H9 (cell line): ENCODE results near the gene NPHP4. TPM values are rescaled to one million over a fixed set of nuclear protein-coding genes. Genes with fewer than 3 reads are reported as not detected.
A peak's percentile ranks its signal among the peaks of the same experiment; 100 is the strongest.

Source experiments
- DNase-seq: peaks from one replicate; pipeline ENCODE4 v3.0.0-alpha.2; 2017
- H2AFZ ChIP-seq: one replicate; pipeline ENCODE4 v1.6.1; 2013; ENCODE audit warnings: mild to moderate bottlenecking, low read length, control low read depth, moderate library complexity
- H2AK5ac ChIP-seq: 2 replicates; pipeline ENCODE4 v1.6.1; 2013; ENCODE audit warnings: low read length, control low read depth, mixed read lengths; ENCODE audit not compliant: insufficient read length
- H2BK120ac ChIP-seq: one replicate; pipeline ENCODE4 v1.6.1; 2013; ENCODE audit warnings: low read depth, mild to moderate bottlenecking, low read length, control low read depth, inconsistent platforms; ENCODE audit not compliant: poor library complexity, severe bottlenecking
- H2BK12ac ChIP-seq: 2 replicates; pipeline ENCODE4 v1.6.1; 2013; ENCODE audit warnings: low read length, control low read depth, mixed read lengths, low read depth; ENCODE audit not compliant: insufficient read length
- H2BK15ac ChIP-seq: 2 replicates; pipeline ENCODE4 v1.6.1; 2013; ENCODE audit warnings: low read depth, low read length, control low read depth
- H2BK20ac ChIP-seq: one replicate; pipeline ENCODE4 v1.6.1; 2013; ENCODE audit warnings: low read depth, mild to moderate bottlenecking, low read length, control low read depth, inconsistent platforms; ENCODE audit not compliant: poor library complexity, severe bottlenecking
- H2BK5ac ChIP-seq: 2 replicates; pipeline ENCODE4 v1.6.1; 2013; ENCODE audit warnings: low read length, control low read depth, mixed read lengths; ENCODE audit not compliant: insufficient read length
- H3K14ac ChIP-seq: 2 replicates; pipeline ENCODE4 v1.6.1; 2013; ENCODE audit warnings: low read length, control low read depth; ENCODE audit not compliant: insufficient read depth
- H3K18ac ChIP-seq: 2 replicates; pipeline ENCODE4 v1.6.1; 2013; ENCODE audit warnings: low read depth, mild to moderate bottlenecking, mixed read lengths, low read length, control low read depth; ENCODE audit not compliant: insufficient read length
- H3K23ac ChIP-seq: 2 replicates; pipeline ENCODE4 v1.6.1; 2013; ENCODE audit warnings: low read length, control low read depth, mixed read lengths, low read depth; ENCODE audit not compliant: insufficient read length
- H3K23me2 ChIP-seq: 2 replicates; pipeline ENCODE4 v1.6.1; 2013; ENCODE audit warnings: low read depth, mild to moderate bottlenecking, mixed read lengths, low read length, control low read depth; ENCODE audit not compliant: insufficient read length, poor library complexity, severe bottlenecking
- H3K27ac ChIP-seq: 2 replicates; pipeline ENCODE4 v1.5.1; 2013; ENCODE audit warnings: low read length, control low read depth, mixed read lengths, low read depth; ENCODE audit not compliant: insufficient read length
- H3K27me3 ChIP-seq: 2 replicates; pipeline ENCODE4 v1.6.1; 2013; ENCODE audit warnings: low read length, control low read depth, inconsistent platforms; ENCODE audit not compliant: insufficient read depth
- H3K4ac ChIP-seq: 2 replicates; pipeline ENCODE4 v1.6.1; 2013; ENCODE audit warnings: low read depth, mild to moderate bottlenecking, control low read depth, inconsistent platforms, low read length, moderate library complexity
- H3K4me1 ChIP-seq: 2 replicates; pipeline ENCODE4 v1.6.1; 2013; ENCODE audit warnings: low read length, control low read depth, inconsistent platforms; ENCODE audit not compliant: insufficient read depth
- H3K4me2 ChIP-seq: 2 replicates; pipeline ENCODE4 v1.6.1; 2013; ENCODE audit warnings: low read length, control low read depth, mixed read lengths; ENCODE audit not compliant: insufficient read length, insufficient read depth
- H3K56ac ChIP-seq: 2 replicates; pipeline ENCODE4 v1.6.1; 2013; ENCODE audit warnings: low read depth, mild to moderate bottlenecking, mixed read lengths, low read length, control low read depth; ENCODE audit not compliant: insufficient read length
- H3K79me1 ChIP-seq: 2 replicates; pipeline ENCODE4 v1.6.1; 2013; ENCODE audit warnings: low read depth, mild to moderate bottlenecking, moderate library complexity, low read length, control low read depth, inconsistent platforms; ENCODE audit not compliant: insufficient read depth, poor library complexity, severe bottlenecking
- H3K79me2 ChIP-seq: 2 replicates; pipeline ENCODE4 v1.6.1; 2013; ENCODE audit warnings: low read length, control low read depth, inconsistent platforms; ENCODE audit not compliant: insufficient read depth
- H3K9ac ChIP-seq: 2 replicates; pipeline ENCODE4 v1.6.1; 2013; ENCODE audit warnings: low read length, control low read depth, mixed read lengths; ENCODE audit not compliant: insufficient read length; ENCODE audit errors: extremely low read depth
- H3K9me3 ChIP-seq: one replicate; pipeline ENCODE4 v1.6.1; 2013; ENCODE audit warnings: low read depth, low read length, inconsistent platforms; ENCODE audit not compliant: control insufficient read depth
- H3T11ph ChIP-seq: one replicate; pipeline ENCODE4 v1.6.1; 2013; ENCODE audit warnings: mild to moderate bottlenecking, low read length, control low read depth, inconsistent platforms
- H4K20me1 ChIP-seq: one replicate; pipeline ENCODE4 v1.6.1; 2013; ENCODE audit not compliant: control insufficient read depth, insufficient read length, insufficient read depth
- H4K5ac ChIP-seq: 2 replicates; pipeline ENCODE4 v1.6.1; 2013; ENCODE audit warnings: low read depth, mild to moderate bottlenecking, mixed read lengths, low read length, control low read depth; ENCODE audit not compliant: insufficient read length
- H4K8ac ChIP-seq: replicated peaks from 2 replicates; pipeline ENCODE4 v1.6.1; 2013; ENCODE audit warnings: low read length, control low read depth, mixed read lengths, low read depth; ENCODE audit not compliant: insufficient read length
- H4K91ac ChIP-seq: 2 replicates; pipeline ENCODE4 v1.6.1; 2013; ENCODE audit warnings: low read depth, mild to moderate bottlenecking, moderate library complexity, mixed read lengths, low read length, control low read depth; ENCODE audit not compliant: insufficient read length
- H3K27ac Mint-ChIP-seq, 3 experiments: 2 replicates in 2 of 3; 3 replicates in 1 of 3; pipeline ENCODE4 v1.8.0; 2020 to 2021; ENCODE audit warnings: mixed read lengths in 3 of 3, mild to moderate bottlenecking in 1 of 3, moderate library complexity in 1 of 3
- H3K27me3 Mint-ChIP-seq: 2 replicates; pipeline ENCODE4 v1.8.0; 2021; ENCODE audit warnings: low read depth, mild to moderate bottlenecking, moderate library complexity, mixed read lengths
- H3K36me3 Mint-ChIP-seq, 3 experiments: 2 replicates in 2 of 3; 3 replicates in 1 of 3; pipeline ENCODE4 v1.8.0; 2020 to 2021; ENCODE audit warnings: low read depth in 3 of 3, mixed read lengths in 3 of 3; ENCODE audit not compliant: insufficient read depth in 1 of 3
- H3K4me1 Mint-ChIP-seq, 2 experiments: 2 replicates each; pipeline ENCODE4 v1.8.0; 2020; ENCODE audit warnings: mixed read lengths in 2 of 2
- H3K4me3 Mint-ChIP-seq, 2 experiments: 2 replicates in 1 of 2; 3 replicates in 1 of 2; pipeline ENCODE4 v1.8.0; 2020 to 2021; ENCODE audit warnings: mild to moderate bottlenecking in 2 of 2, mixed read lengths in 2 of 2, moderate library complexity in 1 of 2
- H3K9me3 Mint-ChIP-seq, 2 experiments: 2 replicates in 1 of 2; 3 replicates in 1 of 2; pipeline ENCODE4 v1.8.0; 2020; ENCODE audit warnings: mild to moderate bottlenecking in 2 of 2, mixed read lengths in 2 of 2, moderate library complexity in 1 of 2
- WGBS: extraction: QIAGEN DNeasy Blood & Tissue Kit; methylation state at CpG from one replicate; pipeline ENCODE4 v1.1.7; 2013; ENCODE audit warnings: missing lambda C conversion rate, low lambda C conversion rate, mixed read lengths; ENCODE audit not compliant: insufficient read length; ENCODE audit errors: extremely low coverage; 5-methylcytosine and 5-hydroxymethylcytosine counted together
- total RNA-seq: library from RNA; stranded (reverse); gene quantifications from 2 replicates; pipeline ENCODE4 v1.2.1, GENCODE V29; 2021
- TF ChIP-seq, protein P1 (sequence below): fragments of 200-600 bp; sonication (generic); conservative IDR thresholded peaks from 3 replicates; pipeline ENCODE4 v1.8.0; 2021; ENCODE audit warnings: antibody characterized with exemption, mild to moderate bottlenecking

The NPHP4 gene
- total RNA-seq, 1 experiment from 2014 or later, result 17.6 TPM

DNA sequence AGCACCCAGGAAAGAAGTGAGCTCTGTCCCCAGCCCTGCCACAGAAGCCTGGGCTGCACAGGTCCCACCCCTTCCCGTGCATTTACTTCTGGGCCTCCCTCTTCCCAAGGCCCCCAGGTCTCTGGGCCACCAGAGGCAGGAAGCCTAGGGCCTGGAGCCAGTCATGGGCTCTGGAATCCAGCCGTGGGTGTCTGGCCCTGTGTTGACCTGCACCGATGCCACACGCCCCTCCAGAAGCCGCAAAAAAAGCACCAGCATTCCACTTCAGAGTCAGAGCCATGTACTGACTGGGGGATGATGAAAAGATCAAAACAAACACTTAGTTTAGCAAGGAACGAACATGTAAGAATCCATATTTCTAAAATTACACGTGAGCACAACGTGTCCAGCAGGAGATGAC lies 141.7 kb downstream of the NPHP4 start:
- Histone ChIP-seq H3K27ac (no peak overlapping the region), H4K8ac (no peak overlapping the region), H3K4me1 (no peaks in the 10 kb centered on the region), H3K9ac (no peak overlapping the region), H2BK5ac (no peak overlapping the region), H3K79me1 (no peaks in the 10 kb centered on the region), H4K91ac (no peak overlapping the region), H3K9me3 (no peaks in the 10 kb centered on the region), H3K27me3 (no peaks in the 10 kb centered on the region), H3K4ac (no peak overlapping the region), H4K20me1 (no peaks in the 10 kb centered on the region), H4K5ac (no peak overlapping the region), H3K56ac (no peak overlapping the region), H2AK5ac (no peak overlapping the region), H3K14ac (no peak overlapping the region), H2BK120ac (no peak overlapping the region), H2AFZ (no peak overlapping the region), H3K4me2 (no peak overlapping the region), H3K79me2 (no peaks in the 10 kb centered on the region), H2BK15ac (no peak overlapping the region), H3T11ph (no peak overlapping the region), H3K23me2 (no peaks in the 10 kb centered on the region), H3K23ac (no peak overlapping the region), H2BK20ac (no peak overlapping the region), H3K18ac (no peak overlapping the region), H2BK12ac (no peak overlapping the region)
- H3K27me3 Mint-ChIP-seq, result peaks cover 12% of the 10 kb centered on the region
- no peak for DNase-seq
- peaks cover 0 to 9% of the 10 kb centered on the region in 2 experiments; a peak in 2 of 5 replicates for H3K9me3 Mint-ChIP-seq
- peaks cover 8% of the 10 kb centered on the region in 2 experiments for H3K4me1 Mint-ChIP-seq
- no peak overlapping the region for H3K4me3 Mint-ChIP-seq
- peaks cover 0 to 5% (median 4%) of the 10 kb centered on the region in 3 experiments; a peak in 4 of 7 replicates for H3K36me3 Mint-ChIP-seq
- peak overlapping the region in 2 of 3 experiments; percentile 36 to 42; a peak in 1 of 7 replicates for H3K27ac Mint-ChIP-seq
- TF ChIP-seq, protein P1, sequence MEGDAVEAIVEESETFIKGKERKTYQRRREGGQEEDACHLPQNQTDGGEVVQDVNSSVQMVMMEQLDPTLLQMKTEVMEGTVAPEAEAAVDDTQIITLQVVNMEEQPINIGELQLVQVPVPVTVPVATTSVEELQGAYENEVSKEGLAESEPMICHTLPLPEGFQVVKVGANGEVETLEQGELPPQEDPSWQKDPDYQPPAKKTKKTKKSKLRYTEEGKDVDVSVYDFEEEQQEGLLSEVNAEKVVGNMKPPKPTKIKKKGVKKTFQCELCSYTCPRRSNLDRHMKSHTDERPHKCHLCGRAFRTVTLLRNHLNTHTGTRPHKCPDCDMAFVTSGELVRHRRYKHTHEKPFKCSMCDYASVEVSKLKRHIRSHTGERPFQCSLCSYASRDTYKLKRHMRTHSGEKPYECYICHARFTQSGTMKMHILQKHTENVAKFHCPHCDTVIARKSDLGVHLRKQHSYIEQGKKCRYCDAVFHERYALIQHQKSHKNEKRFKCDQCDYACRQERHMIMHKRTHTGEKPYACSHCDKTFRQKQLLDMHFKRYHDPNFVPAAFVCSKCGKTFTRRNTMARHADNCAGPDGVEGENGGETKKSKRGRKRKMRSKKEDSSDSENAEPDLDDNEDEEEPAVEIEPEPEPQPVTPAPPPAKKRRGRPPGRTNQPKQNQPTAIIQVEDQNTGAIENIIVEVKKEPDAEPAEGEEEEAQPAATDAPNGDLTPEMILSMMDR, result no peak
- no CpG with 5 or more reads among the region's 8 CpGs for WGBS
